ENCODE data around the gene LRRC4B.

- TF ChIP-seq POLR2A (IDR thresholded peaks at IDR 0.05) (no peak), CTCF (IDR thresholded peaks at IDR 0.05) (no peak)
Measured at GRCh38 chr19:50490991-50491472, 77.2 kb downstream of the LRRC4B start.
